Gastrocnemius medialis (tissue), 4 donors: ENCODE data around the gene TWSG1.
"Not testable (repeated sequence)": the region's sequence is repeated elsewhere in the genome, so short reads cannot be mapped to it uniquely, and the experiment has no call there.

Experiments
- CTCF ChIP-seq, 5 experiments: fragments of 450-650 bp in 3 of 5; fragments of 200-600 bp in 2 of 5; sonication (generic) in 2 of 5; IDR thresholded peaks in 4 of 5; conservative IDR thresholded peaks in 1 of 5; 1 replicate in 4 of 5; 2 replicates in 1 of 5; pipeline ENCODE4 v1.5.1; 2016 to 2019; ENCODE audit warnings: antibody characterized with exemption in 5 of 5, mild to moderate bottlenecking in 3 of 5, moderate library complexity in 3 of 5
- POLR2A ChIP-seq, 2 donors: fragments of 450-650 bp; IDR thresholded peaks; one replicate each; pipeline ENCODE4 v1.6.1; 2017; ENCODE audit warnings: antibody characterized with exemption in 2 of 2, mild to moderate bottlenecking in 2 of 2, moderate library complexity in 2 of 2

GRCh38 chr18:9450920-9451319 lies 116.3 kb downstream of the TWSG1 start:
- TF ChIP-seq CTCF (IDR thresholded peaks at IDR 0.05 in 4 of 5, conservative IDR thresholded peaks at IDR 0.05 in 1 of 5); POLR2A (IDR thresholded peaks at IDR 0.05): not testable (repeated sequence)
